ENCODE measurements around the gene PLCB4.

Gene PLCB4

GRCh38 chr20:9109566-9109965 lies 40.7 kb downstream of the PLCB4 start:
- no peak for DNase-seq

DNA sequence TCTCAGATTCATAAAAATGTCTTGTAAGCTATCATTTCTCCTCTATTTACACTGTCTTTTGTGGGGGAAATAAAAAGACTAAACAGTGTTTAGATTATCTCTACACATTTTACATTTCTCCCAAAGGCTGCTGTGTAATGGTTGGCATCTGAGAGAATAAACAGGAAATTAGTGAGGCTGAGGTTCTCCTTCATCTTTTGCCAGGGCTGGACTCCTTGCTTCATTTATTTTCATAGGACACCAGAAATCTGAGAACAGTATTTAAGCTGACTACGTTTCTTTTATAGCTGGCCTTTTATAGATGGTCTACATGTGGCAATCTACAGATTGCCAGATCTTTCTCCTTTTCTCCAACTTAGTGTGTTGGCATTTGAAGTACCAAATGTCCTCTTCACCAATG lies 41.5 kb downstream of the PLCB4 start:
- DNase-seq = no peak

DNA sequence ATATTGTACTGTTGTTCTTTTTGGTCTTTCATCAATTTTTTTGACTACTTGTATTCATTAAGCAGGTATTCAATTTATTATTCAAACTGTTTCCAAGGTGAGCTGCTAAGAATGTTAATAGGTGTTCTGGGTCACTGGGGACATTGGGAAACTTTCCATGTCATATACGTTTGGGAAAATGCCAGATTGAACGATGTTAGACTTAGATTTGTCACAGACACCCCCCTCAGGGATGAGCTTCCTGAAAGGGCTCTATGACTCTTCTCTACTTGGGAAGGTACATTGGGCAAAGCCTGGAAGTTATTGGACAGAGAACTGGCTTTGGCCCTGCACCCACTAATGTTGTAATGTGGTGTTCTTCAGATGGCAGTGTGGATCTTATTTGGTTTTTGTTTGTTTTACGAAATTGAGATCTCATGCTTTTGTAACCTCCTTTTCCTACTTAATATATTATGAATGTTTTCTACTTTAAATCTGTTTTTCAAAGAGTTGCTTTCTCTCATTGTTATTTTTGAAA lies 42.1 kb downstream of the PLCB4 start:
- no peak for DNase-seq

- DNase-seq = no peak
These were observed 43.9 kb downstream of the PLCB4 start for GRCh38 chr20:9112541-9113515.

DNA sequence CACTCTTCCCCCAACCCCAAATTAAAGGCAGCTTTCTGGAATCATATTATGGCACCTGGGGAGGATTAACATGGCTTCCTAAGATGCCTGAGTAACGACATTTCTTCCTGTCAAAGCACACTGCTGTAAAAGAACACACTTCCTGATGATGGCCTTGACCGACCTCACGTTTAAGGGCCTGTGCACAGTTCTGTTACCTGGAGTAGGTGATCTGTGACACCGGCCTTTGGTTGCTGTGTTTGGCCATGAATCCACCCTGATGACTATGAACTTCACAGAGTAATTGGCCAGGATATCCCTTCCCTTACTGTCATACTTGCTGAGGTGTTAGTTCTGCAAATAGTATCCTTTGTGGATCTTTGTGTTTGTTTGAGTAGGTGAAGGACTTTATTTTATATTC lies 45.8 kb downstream of the PLCB4 start:
- DNase-seq = no peak

GRCh38 chr20:9117548-9117947 lies 48.7 kb downstream of the PLCB4 start:
- no peak for DNase-seq

- no peak for DNase-seq
These were observed 50.9 kb downstream of the PLCB4 start for GRCh38 chr20:9119776-9120175.

GRCh38 chr20:9121211-9121610 lies 52.3 kb downstream of the PLCB4 start:
- no peak for DNase-seq

- no peak for DNase-seq
These were observed 53.7 kb downstream of the PLCB4 start for GRCh38 chr20:9122571-9122970.

DNA sequence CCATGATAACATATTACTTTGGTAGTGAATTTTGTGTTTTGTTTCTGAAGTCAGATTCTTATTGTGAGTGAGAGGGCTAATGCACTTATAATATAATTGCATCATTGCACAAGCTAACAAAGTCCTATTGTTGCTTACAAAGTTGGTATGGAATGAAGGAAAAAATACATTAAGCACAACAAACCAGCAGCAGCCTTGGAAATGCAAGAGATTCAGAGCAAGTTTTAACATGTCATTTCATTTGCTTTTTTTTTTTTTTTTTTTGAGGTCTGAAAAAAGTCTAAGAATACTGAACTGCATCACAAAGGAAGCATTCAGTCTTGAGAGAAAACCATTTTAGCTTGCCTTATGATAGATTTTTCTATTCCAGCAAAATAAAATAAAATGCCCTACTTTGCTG lies 57.6 kb downstream of the PLCB4 start:
- no peak for DNase-seq

DNA sequence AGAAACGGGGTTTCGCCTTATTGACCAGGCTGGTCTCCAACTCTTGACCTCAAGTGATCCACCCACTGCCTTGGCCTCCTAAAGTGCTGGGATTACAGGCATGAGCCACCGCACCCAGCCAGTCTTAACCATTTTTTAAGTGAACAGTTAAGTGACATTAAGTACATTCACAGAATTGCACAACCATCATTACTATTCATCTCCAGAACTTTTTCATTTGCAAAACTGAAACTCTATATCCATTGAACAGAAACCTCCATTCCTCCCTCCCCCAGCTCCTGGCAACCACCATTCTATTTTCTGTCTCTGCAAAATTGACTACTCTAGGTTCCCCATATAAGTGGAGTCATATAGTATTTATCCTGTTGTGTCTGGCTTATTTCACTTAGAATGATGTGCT lies 59.7 kb downstream of the PLCB4 start:
- DNase-seq = no peak

DNA sequence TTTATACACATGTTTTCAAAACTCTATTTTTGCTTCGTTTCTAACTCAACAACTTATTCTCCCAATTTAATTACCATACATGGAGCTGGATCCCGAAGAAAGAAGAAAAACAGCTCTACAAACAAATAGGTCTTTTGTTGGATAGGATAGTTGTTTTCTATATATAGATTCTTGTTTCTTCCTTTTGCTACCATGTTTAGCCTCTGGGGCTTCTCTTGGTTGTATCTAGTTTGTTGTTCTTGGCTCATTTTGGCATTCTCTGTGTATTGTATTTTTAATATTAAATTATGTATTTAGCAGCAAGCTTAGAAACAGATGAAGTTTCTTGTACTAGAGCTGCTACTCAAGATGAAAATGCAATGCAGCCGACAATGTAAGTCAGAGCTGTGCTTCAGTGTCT lies 60.9 kb downstream of the PLCB4 start:
- no peak for DNase-seq

DNA sequence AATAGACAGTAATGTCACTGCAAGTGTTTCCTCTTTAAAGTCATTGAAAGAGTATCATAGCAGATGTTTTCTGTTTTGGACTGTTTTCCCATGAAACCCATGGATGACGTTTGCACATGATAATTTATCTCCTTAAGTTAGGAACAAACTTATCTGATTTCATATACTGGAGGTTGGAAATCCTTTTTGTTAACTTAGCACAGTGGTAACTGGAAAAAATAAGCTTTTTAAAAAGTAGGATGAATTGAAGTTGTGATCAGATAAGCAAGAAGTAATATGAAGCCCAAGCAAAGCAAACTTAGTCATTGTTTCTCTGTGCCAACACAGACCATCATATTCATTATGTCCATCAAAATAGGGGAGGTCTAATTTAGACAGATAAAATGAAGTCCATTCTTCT lies 61.6 kb downstream of the PLCB4 start:
- DNase-seq = no peak

DNA sequence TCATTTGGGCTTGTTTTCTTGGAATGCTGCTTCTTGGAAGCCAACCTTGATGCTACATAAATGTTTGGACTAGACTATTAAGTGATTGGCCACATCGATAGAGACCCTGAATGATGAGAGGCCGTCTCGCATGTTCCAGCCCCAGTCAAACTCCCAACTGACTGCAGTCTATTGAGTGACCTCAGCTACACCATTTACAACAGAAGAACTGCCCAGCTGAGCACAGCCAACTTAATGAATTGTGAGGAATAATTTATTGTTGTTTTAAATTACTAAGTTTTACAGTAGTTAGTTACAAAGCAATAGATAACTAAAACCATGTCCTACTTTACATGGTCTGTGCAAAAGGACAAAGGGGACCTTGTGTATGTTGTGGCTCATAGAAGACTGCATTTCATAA lies 63.0 kb downstream of the PLCB4 start:
- DNase-seq = no peak

DNA sequence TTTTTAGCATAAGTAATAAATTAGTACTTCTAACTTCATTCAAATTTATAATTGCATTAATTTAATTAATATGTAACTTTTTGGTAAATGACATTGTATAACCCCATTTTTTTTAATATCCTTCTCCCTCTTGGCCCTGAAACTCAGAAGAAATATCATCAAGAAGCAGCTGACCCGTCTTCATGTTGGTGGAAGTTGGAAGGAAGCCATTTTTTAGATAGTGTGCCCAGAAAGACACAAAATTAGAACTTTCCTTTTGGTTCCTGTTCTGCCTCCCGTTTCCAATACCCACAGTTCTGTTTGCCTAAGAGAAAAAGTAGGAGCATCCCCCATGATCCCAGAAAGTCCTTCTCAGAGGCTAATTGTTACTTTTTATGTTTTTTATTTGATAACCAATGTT lies 65.5 kb downstream of the PLCB4 start:
- no peak for DNase-seq

DNA sequence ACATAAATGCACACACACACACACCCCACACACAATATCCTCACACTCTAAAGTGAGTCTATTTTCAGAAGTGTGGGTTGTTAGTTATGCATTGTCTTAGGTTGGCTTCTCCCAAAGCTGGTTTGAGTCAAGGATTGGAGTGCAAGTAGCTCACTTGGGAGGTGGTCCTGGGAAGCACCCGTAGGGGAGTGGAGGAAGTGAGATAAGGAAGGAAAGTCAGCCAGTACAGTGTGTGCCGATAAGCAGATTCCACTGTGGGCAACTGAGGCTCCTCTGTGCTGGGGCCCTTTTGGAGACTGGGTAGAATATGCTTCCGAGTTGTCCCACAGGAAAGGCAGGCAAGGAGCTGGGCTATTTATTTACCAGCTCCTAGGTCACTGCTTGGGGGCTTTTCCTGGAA lies 67.2 kb downstream of the PLCB4 start:
- no peak for DNase-seq

- DNase-seq = no peak
These were observed 68.1 kb downstream of the PLCB4 start for GRCh38 chr20:9137001-9137400.

GRCh38 chr20:9139106-9139833 lies 70.4 kb downstream of the PLCB4 start:
- no peak for DNase-seq

- DNase-seq = no peak
These were observed 71.4 kb downstream of the PLCB4 start for GRCh38 chr20:9140162-9140760.

- no peak for DNase-seq
These were observed 72.2 kb downstream of the PLCB4 start for GRCh38 chr20:9141070-9141469.

- DNase-seq = no peak
These were observed 73.0 kb downstream of the PLCB4 start for GRCh38 chr20:9141921-9142320.

DNA sequence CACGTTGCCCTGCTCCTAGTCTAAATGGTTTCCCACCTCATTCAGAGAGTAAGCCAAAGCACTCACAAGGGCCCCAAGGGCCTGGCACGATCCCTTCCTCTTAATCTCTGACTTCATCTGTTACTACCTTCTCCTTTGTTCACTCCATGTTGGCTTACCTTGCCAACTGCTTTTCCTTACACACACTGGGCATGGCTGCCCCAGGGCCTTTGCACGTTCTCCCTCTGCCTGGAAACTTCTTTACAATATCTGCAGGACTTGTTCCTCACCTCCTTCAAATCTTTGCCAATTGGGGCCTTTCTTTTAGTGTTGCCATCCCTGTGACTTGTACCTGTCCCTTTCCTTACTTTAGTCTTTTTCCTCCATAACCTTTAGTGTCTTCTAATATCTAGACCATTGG lies 73.9 kb downstream of the PLCB4 start:
- no peak for DNase-seq

DNA sequence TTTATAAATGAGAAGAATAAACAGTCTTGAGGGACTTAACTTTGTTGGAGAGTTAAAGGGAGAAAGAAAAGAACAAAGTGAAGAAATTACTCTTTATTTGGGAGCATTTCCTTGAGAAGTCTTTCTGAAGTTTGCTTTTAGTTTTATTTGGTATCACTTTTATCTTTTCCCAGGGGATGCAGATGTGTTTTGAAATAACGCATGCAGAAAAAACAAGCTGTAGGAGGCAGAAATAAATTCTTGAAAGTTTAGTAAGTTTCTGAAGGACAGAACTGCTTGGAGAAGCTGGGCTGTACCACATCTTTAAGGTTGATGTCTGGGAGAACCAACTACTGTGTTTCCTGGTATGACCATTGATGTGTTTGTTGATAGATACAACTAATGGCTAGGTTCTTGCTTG lies 75.0 kb downstream of the PLCB4 start:
- DNase-seq = no peak

DNA sequence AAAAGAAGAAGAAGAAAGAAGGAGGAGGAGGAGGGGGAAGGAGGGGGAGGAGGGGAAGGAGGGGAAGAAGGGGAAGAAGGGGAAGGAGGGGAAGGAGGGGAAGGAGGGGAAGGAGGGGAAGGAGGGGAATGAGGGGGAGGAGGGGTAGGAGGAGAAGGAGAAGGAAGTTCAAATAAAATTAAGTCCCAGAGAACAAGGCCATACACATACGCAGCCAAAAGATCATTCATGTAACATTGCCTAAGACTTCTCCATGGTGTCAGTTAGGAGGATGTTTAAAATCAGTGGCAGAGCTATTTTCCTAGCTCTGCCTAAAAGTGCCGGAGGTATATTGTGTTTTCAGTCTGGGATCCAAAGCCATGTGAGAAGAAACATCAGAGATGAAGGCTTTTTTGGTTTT lies 75.8 kb downstream of the PLCB4 start:
- DNase-seq = no peak
